WERI-Rb-1 (cell line): Measurements from ENCODE around the gene CCNB3.

Experiments
- DNase-seq: peaks from one replicate; pipeline ENCODE4 v3.0.0-alpha.2; 2020
- H3K27ac ChIP-seq: fragments of 250-450 bp; sonication (Bioruptor Pico); 2 replicates; pipeline ENCODE4 v1.5.1; 2020; ENCODE audit warnings: mild to moderate bottlenecking, moderate library complexity
- H3K27me3 ChIP-seq: fragments of 250-450 bp; sonication (Bioruptor Pico); 2 replicates; pipeline ENCODE4 v1.5.1; 2021; ENCODE audit warnings: mild to moderate bottlenecking, low read depth, moderate library complexity; ENCODE audit not compliant: insufficient read depth, severe bottlenecking
- H3K36me3 ChIP-seq: fragments of 250-450 bp; sonication (Bioruptor Pico); 2 replicates; pipeline ENCODE4 v1.5.1; 2020; ENCODE audit warnings: mild to moderate bottlenecking, moderate library complexity
- H3K4me3 ChIP-seq: 2 replicates; pipeline ENCODE4 v1.5.1; 2011; ENCODE audit warnings: low read depth, mild to moderate bottlenecking, control low read depth, low read length
- H3K9me3 ChIP-seq: fragments of 250-450 bp; sonication (Bioruptor Pico); 2 replicates; pipeline ENCODE4 v1.5.1; 2021; ENCODE audit warnings: mild to moderate bottlenecking, moderate library complexity; ENCODE audit not compliant: severe bottlenecking
- CTCF ChIP-seq: IDR thresholded peaks from 2 replicates; pipeline ENCODE4 v1.5.1; 2011; ENCODE audit warnings: low read depth, mild to moderate bottlenecking, control low read depth, inconsistent platforms, low read length

Gene CCNB3

GRCh38 chrX:50381729-50382415 lies 177.3 kb downstream of the CCNB3 start:
- DNase-seq: no peak
- H3K9me3 ChIP-seq: no peaks in the 10 kb centered on the region
- no peak overlapping the region for H3K27ac ChIP-seq
- no peak for TF ChIP-seq CTCF
- no peaks in the 10 kb centered on the region for H3K36me3 ChIP-seq
- peaks cover 45% of the 10 kb centered on the region for H3K27me3 ChIP-seq
- H3K4me3 ChIP-seq: no peak overlapping the region

- no peaks in the 10 kb centered on the region for H3K9me3 ChIP-seq
- DNase-seq: no peak
- no peak overlapping the region for H3K4me3 ChIP-seq
- H3K27me3 ChIP-seq: peaks cover 51% of the 10 kb centered on the region
- H3K36me3 ChIP-seq: no peaks in the 10 kb centered on the region
- no peak overlapping the region for H3K27ac ChIP-seq
- no peak for TF ChIP-seq CTCF
These were observed 182.0 kb downstream of the CCNB3 start for GRCh38 chrX:50386520-50386919.

- H3K4me3 ChIP-seq: no peak overlapping the region
- no peak for TF ChIP-seq CTCF
These were observed 189.3 kb downstream of the CCNB3 start for GRCh38 chrX:50393902-50394301.

More at GRCh38 chrX:50393902-50394301, 189.3 kb downstream of the CCNB3 start:
- no peak for DNase-seq
- no peak overlapping the region for H3K27ac ChIP-seq
- H3K9me3 ChIP-seq: no peaks in the 10 kb centered on the region
- H3K27me3 ChIP-seq: peaks cover 30% of the 10 kb centered on the region
- no peaks in the 10 kb centered on the region for H3K36me3 ChIP-seq
